ENCODE measurements around the gene IL16. TPM values are rescaled to one million over a fixed set of nuclear protein-coding genes. Genes with fewer than 3 reads are reported as not detected.

The IL16 gene
- total RNA-seq, 3 donors from 2014 or later (not counting 1 experiment from before 2014, with no cell fraction given): 98.1 to 153 (median 114) TPM

DNA sequence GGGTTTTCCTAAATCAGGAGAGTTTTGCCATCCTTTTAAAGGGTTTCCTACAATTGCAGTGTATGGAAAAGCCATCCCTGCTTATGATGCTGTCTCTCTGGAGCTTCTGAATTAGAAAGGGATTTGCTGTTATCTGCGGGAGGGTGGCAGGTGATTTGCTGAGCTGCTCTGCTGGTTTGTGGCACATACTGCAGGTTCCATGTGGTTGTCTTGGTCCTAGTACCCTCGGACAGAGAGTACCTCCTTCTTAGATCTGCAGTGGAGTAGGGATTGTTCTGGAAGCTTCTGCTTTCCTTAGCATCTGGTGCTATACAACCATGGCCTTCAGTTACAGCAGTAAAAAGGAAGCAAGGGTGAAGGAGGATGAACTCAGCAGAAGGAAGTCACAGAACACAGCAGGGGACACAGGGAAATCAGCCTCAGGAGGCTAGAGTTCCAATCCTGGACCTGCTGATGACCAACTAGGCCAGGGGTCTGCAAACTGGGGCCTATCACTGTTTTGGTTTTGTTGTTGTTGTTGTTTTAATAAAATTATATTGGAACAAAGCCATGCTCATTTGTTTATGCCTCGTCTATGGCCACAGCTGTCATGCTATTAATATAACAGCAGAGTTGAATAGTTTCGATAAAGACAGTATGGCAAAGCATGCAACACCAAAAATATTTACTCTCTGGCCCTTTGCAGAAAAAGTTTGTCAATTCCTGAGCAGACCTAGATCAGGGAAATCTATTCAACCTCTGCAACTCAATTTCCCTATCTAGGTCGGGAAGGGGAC, 87.8 kb downstream of the IL16 start:
- peak overlapping the region in 1 of 2 donors; percentile 93 for H3K27ac Mint-ChIP-seq
- WGBS (ENCODE audit: insufficient coverage): 72% methylated on average over 5 of the region's 5 CpGs
- peaks cover 7% of the 10 kb centered on the region for H3K36me3 Mint-ChIP-seq
- H3K4me1 Mint-ChIP-seq: peaks cover 31 to 35% of the 10 kb centered on the region in 2 donors
- no peaks in the 10 kb centered on the region for H3K27me3 Mint-ChIP-seq (ENCODE audit: low read depth in 2 of 2)
- Histone ChIP-seq H3K4me3 (ENCODE audit: low read length) (no peak overlapping the region), H3K9me3 (ENCODE audit: control insufficient read depth, insufficient read depth, low read length) (no peaks in the 10 kb centered on the region), H3K36me3 (ENCODE audit: control insufficient read depth, insufficient read depth, low read length) (no peaks in the 10 kb centered on the region), H3K27ac (ENCODE audit: low read length) (no peak overlapping the region), H3K27me3 (ENCODE audit: control insufficient read depth, insufficient read depth, low read length) (no peaks in the 10 kb centered on the region), H3K4me1 (ENCODE audit: control insufficient read depth, insufficient read depth, low read length) (peaks cover 32% of the 10 kb centered on the region)
- TF ChIP-seq CTCF (IDR thresholded peaks at IDR 0.05): no peak
- peaks cover 0 to 3% of the 10 kb centered on the region in 2 donors for H3K9me3 Mint-ChIP-seq
- intact Hi-C loops (cut with micrococcal nuclease): loop anchor here (5.0 kb wide), 1 partner anchor 38 kb away; the partner anchor contains the start of gene STARD5
- ATAC-seq (no peak), DNase-seq (no peak)
- no peak overlapping the region for H3K4me3 Mint-ChIP-seq

DNA sequence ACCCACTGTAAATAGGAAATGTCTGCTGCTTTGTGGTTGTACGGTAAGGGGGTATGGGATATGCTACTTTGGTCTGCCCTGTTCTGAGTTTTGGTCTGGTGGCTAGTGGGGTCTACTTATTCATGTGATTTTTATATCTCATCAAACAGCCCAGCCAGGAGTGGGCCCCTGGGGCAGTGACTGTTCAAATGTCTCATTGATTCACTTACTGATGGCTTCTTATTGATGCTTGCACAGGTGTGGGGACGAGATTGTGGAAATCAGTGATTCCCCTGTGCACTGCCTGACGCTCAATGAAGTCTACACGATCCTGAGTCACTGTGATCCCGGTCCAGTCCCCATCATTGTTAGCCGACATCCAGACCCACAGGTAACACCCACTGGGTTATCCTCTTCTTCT, 88.8 kb downstream of the IL16 start:
- peak overlapping the region; percentile 84 for H3K27ac ChIP-seq (ENCODE audit: low read length)
- no peak overlapping the region for H3K4me3 Mint-ChIP-seq
- WGBS (ENCODE audit: insufficient coverage): 70% methylated on average over 6 of the region's 6 CpGs
- H3K9me3 Mint-ChIP-seq: peaks cover 0 to 3% of the 10 kb centered on the region in 2 donors
- H3K27ac Mint-ChIP-seq: peak overlapping the region; percentile 93 to 98
- DNase-seq (no peak), ATAC-seq (no peak)
- peaks cover 32% of the 10 kb centered on the region for H3K4me1 ChIP-seq (ENCODE audit: control insufficient read depth, insufficient read depth, low read length)
- intact Hi-C loops (cut with micrococcal nuclease): loop anchor here (5.0 kb wide), 1 partner anchor 37 kb away; the partner anchor contains the start of gene STARD5
- no peaks in the 10 kb centered on the region for H3K27me3 ChIP-seq (ENCODE audit: control insufficient read depth, insufficient read depth, low read length)
- H3K36me3 Mint-ChIP-seq: peaks cover 7% of the 10 kb centered on the region
- no peaks in the 10 kb centered on the region for H3K27me3 Mint-ChIP-seq (ENCODE audit: low read depth in 2 of 2)
- no peak for TF ChIP-seq CTCF (IDR thresholded peaks at IDR 0.05)
- no peak overlapping the region for H3K4me3 ChIP-seq (ENCODE audit: low read length)
- no peaks in the 10 kb centered on the region for H3K36me3 ChIP-seq (ENCODE audit: control insufficient read depth, insufficient read depth, low read length)
- peaks cover 35 to 36% of the 10 kb centered on the region in 2 donors for H3K4me1 Mint-ChIP-seq
- no peaks in the 10 kb centered on the region for H3K9me3 ChIP-seq (ENCODE audit: control insufficient read depth, insufficient read depth, low read length)

GRCh38 chr15:81286621-81287121, 90.0 kb downstream of the IL16 start:
- H3K27ac Mint-ChIP-seq: peak overlapping the region; percentile 93 to 98
- Histone ChIP-seq H3K9me3 (ENCODE audit: control insufficient read depth, insufficient read depth, low read length) (no peaks in the 10 kb centered on the region), H3K36me3 (ENCODE audit: control insufficient read depth, insufficient read depth, low read length) (no peaks in the 10 kb centered on the region), H3K27me3 (ENCODE audit: control insufficient read depth, insufficient read depth, low read length) (no peaks in the 10 kb centered on the region), H3K4me3 (ENCODE audit: low read length) (no peak overlapping the region), H3K4me1 (ENCODE audit: control insufficient read depth, insufficient read depth, low read length) (peaks cover 41% of the 10 kb centered on the region), H3K27ac (ENCODE audit: low read length) (peak overlapping the region; percentile 84)
- H3K9me3 Mint-ChIP-seq: peaks cover 0 to 3% of the 10 kb centered on the region in 2 donors
- peak overlapping the region; percentile 81 for H3K4me3 Mint-ChIP-seq
- no peaks in the 10 kb centered on the region for H3K27me3 Mint-ChIP-seq (ENCODE audit: low read depth in 2 of 2)
- DNase-seq (peak in 1 of 2 donors; percentile 73), ATAC-seq (peak; percentile 90 to 94 (median 93))
- WGBS (ENCODE audit: insufficient coverage): 0% methylated on average over 1 of the region's 2 CpGs
- H3K4me1 Mint-ChIP-seq: peaks cover 42 to 43% of the 10 kb centered on the region in 2 donors
- TF ChIP-seq CTCF (IDR thresholded peaks at IDR 0.05): no peak
- intact Hi-C loops (cut with micrococcal nuclease): loop anchor here (5.0 kb wide), 1 partner anchor 36 kb away; the partner anchor contains the start of gene STARD5
- H3K36me3 Mint-ChIP-seq: peaks cover 7% of the 10 kb centered on the region

All from natural killer cell (primary cell).